HCT116 (cell line): Measurements from ENCODE around the gene DDX1. TPM values are rescaled to one million over a fixed set of nuclear protein-coding genes. Genes with fewer than 3 reads are reported as not detected.

ENCODE experiments used
- ATAC-seq: fragments of 200-7000 bp; cut with Tn5 transposase; 2 replicates; pipeline ENCODE4 v1.9.1; 2020; ENCODE audit warnings: mild to moderate bottlenecking, moderate library complexity
- BruUV-seq: library from RNA; stranded (reverse); fragments of 400-500 nt; replicated peaks from 2 replicates; lab custom pipeline; 2021; lab: Mats Ljungman, UMichigan
- CTCF ChIA-PET: fragments of 300-600 bp; sonication (Branson Sonifier 250); formaldehyde crosslinking; loops from one replicate; lab custom pipeline; 2021; ENCODE audit warnings: antibody characterized with exemption; lab: Charles Lee
- POLR2A ChIA-PET: fragments of 300-600, 350-600 bp; sonication (Branson Sonifier 250); formaldehyde crosslinking; loops from one replicate; lab custom pipeline; 2021; ENCODE audit warnings: antibody characterized with exemption; lab: Charles Lee
- RAD21 ChIA-PET, 2 experiments: fragments of 300-600 bp; sonication (Branson Sonifier 250); formaldehyde crosslinking; loops; one replicate each; lab custom pipeline; 2023; ENCODE audit warnings: low total read pairs in 2 of 2; ENCODE audit not compliant: uncharacterized antibody in 2 of 2, unreplicated experiment in 2 of 2, low non-redundant PET in 1 of 2; lab: Charles Lee
- DNase-seq: peaks from one replicate; pipeline ENCODE4 v3.0.0-alpha.2; 2010; ENCODE audit warnings: low read depth, low spot score
- H2AFZ ChIP-seq: fragments of 200-600 bp; shearing (Covaris generic), sonication (generic); 2 replicates; pipeline ENCODE4 v1.6.1; 2017; ENCODE audit warnings: low read depth, mixed run types, mixed read lengths, antibody characterized with exemption, low read length; ENCODE audit not compliant: poor library complexity, severe bottlenecking
- H3K27ac ChIP-seq: 2 replicates; pipeline ENCODE4 v1.5.1; 2012; ENCODE audit warnings: low read depth, low read length
- H3K27me3 ChIP-seq: fragments of 200-600 bp; sonication (generic); 2 replicates; pipeline ENCODE4 v1.6.1; 2016; ENCODE audit warnings: mixed run types, low read length, mixed read lengths; ENCODE audit not compliant: insufficient read depth
- H3K36me3 ChIP-seq, 2 experiments: fragments of 200-500 bp in 1 of 2; fragments of 200-600 bp in 1 of 2; sonication (Bioruptor generic) in 1 of 2; sonication (generic) in 1 of 2; 2 replicates each; pipeline versions ENCODE4 v1.5.1 to v1.6.1; 2014 to 2016; ENCODE audit warnings: low read length in 2 of 2, inconsistent platforms in 1 of 2, mixed read lengths in 1 of 2, mixed run types in 1 of 2; ENCODE audit not compliant: insufficient read depth in 2 of 2, control insufficient read depth in 1 of 2
- H3K4me1 ChIP-seq, 2 experiments: fragments of 200-600 bp in 1 of 2; sonication (generic) in 1 of 2; 2 replicates each; pipeline versions ENCODE4 v1.5.1 to v1.6.1; 2012 to 2017; ENCODE audit warnings: low read length in 2 of 2, inconsistent platforms in 1 of 2, mild to moderate bottlenecking in 1 of 2, mixed read lengths in 1 of 2, mixed run types in 1 of 2, moderate library complexity in 1 of 2; ENCODE audit not compliant: insufficient read depth in 2 of 2, control insufficient read depth in 1 of 2
- H3K4me2 ChIP-seq: fragments of 200-600 bp; sonication (generic); 2 replicates; pipeline ENCODE4 v1.6.1; 2017; ENCODE audit warnings: mixed run types, low read length, mixed read lengths
- H3K4me3 ChIP-seq, 2 experiments: fragments of 200-600 bp in 1 of 2; sonication (generic) in 1 of 2; replicated peaks in 1 of 2; 2 replicates each; pipeline ENCODE4 v1.5.1; 2011 to 2016; ENCODE audit warnings: low read length in 2 of 2, control low read depth in 1 of 2, low read depth in 1 of 2, mild to moderate bottlenecking in 1 of 2, mixed read lengths in 1 of 2, mixed run types in 1 of 2
- H3K79me2 ChIP-seq: fragments of 200-600 bp; sonication (generic); 2 replicates; pipeline ENCODE4 v1.6.1; 2017; ENCODE audit warnings: mild to moderate bottlenecking, mixed run types, low read length, moderate library complexity, mixed read lengths; ENCODE audit not compliant: insufficient read depth
- H3K9ac ChIP-seq: fragments of 200-600 bp; sonication (generic); 2 replicates; pipeline ENCODE4 v1.6.1; 2016; ENCODE audit warnings: low read length, mixed read lengths
- H3K9me2 ChIP-seq: fragments of 200-600 bp; sonication (generic), shearing (Covaris generic); 2 replicates; pipeline ENCODE4 v1.6.1; 2017; ENCODE audit warnings: mixed run types, mild to moderate bottlenecking, moderate library complexity; ENCODE audit not compliant: insufficient read depth
- H3K9me3 ChIP-seq, 2 experiments: fragments of 200-500 bp in 1 of 2; fragments of 200-600 bp in 1 of 2; sonication (Bioruptor generic) in 1 of 2; sonication (generic) in 1 of 2; 2 replicates each; pipeline ENCODE4 v1.6.1; 2014 to 2017; ENCODE audit warnings: low read length in 2 of 2, mixed read lengths in 2 of 2, inconsistent platforms in 1 of 2, low read depth in 1 of 2, mild to moderate bottlenecking in 1 of 2, mixed run types in 1 of 2, moderate library complexity in 1 of 2; ENCODE audit not compliant: control insufficient read depth in 1 of 2, insufficient read depth in 1 of 2
- H4K20me1 ChIP-seq: fragments of 200-600 bp; sonication (generic), shearing (Covaris generic); 2 replicates; pipeline ENCODE4 v1.6.1; 2017; ENCODE audit warnings: mixed run types, mild to moderate bottlenecking, moderate library complexity; ENCODE audit not compliant: insufficient read depth
- ATF3 ChIP-seq: IDR thresholded peaks from 2 replicates; pipeline ENCODE4 v1.6.1; 2012
- CBX3 ChIP-seq: IDR thresholded peaks from 2 replicates; pipeline ENCODE4 v1.6.1; 2012; ENCODE audit warnings: low read depth
- CEBPB ChIP-seq: IDR thresholded peaks from 2 replicates; pipeline ENCODE4 v1.6.1; 2012; ENCODE audit warnings: low read depth
- EGR1 ChIP-seq: IDR thresholded peaks from 2 replicates; pipeline ENCODE4 v1.6.1; 2012; ENCODE audit warnings: low read depth
- ELF1 ChIP-seq: IDR thresholded peaks from 2 replicates; pipeline ENCODE4 v1.6.1; 2012; ENCODE audit warnings: low read depth, borderline replicate concordance
- EZH2 ChIP-seq: fragments of 200-600 bp; sonication (generic); IDR thresholded peaks from 2 replicates; pipeline ENCODE4 v1.6.1; 2017; ENCODE audit warnings: antibody characterized with exemption, mixed run types
- EZH2phosphoT487 ChIP-seq: fragments of 200-600 bp; IDR thresholded peaks from 2 replicates; pipeline ENCODE4 v1.6.1; 2018; ENCODE audit warnings: antibody characterized with exemption, borderline replicate concordance
- FOSL1 ChIP-seq: IDR thresholded peaks from 2 replicates; pipeline ENCODE4 v1.6.1; 2012; ENCODE audit warnings: low read depth
- MAX ChIP-seq: IDR thresholded peaks from 2 replicates; pipeline ENCODE4 v1.6.1; 2012
- RAD21 ChIP-seq: IDR thresholded peaks from 2 replicates; pipeline ENCODE4 v1.6.1; 2012; ENCODE audit warnings: low read depth, mild to moderate bottlenecking
- REST ChIP-seq: IDR thresholded peaks from 2 replicates; pipeline ENCODE4 v1.6.1; 2012; ENCODE audit warnings: low read depth
- SIN3A ChIP-seq: IDR thresholded peaks from 2 replicates; pipeline ENCODE4 v1.6.1; 2012; ENCODE audit warnings: low read depth
- SP1 ChIP-seq: IDR thresholded peaks from 2 replicates; pipeline ENCODE4 v1.6.1; 2012; ENCODE audit warnings: low read depth
- SRF ChIP-seq: IDR thresholded peaks from 2 replicates; pipeline ENCODE4 v1.6.1; 2012; ENCODE audit warnings: low read depth
- TCF7L2 ChIP-seq: IDR thresholded peaks from 2 replicates; pipeline ENCODE4 v1.7.0; 2011; ENCODE audit warnings: borderline replicate concordance, inconsistent platforms; ENCODE audit not compliant: insufficient read depth, insufficient read length; ENCODE audit errors: extremely low read depth
- YY1 ChIP-seq: IDR thresholded peaks from 2 replicates; pipeline ENCODE4 v1.6.1; 2011; ENCODE audit warnings: low read length, low read depth, moderate library complexity, mild to moderate bottlenecking; ENCODE audit not compliant: insufficient replicate concordance; ENCODE audit errors: extremely low read depth
- ZFX ChIP-seq: fragments of 450-650 bp; IDR thresholded peaks from 2 replicates; pipeline ENCODE4 v1.6.1; 2017
- ZNF274 ChIP-seq: fragments of 200-500 bp; sonication (Bioruptor generic); IDR thresholded peaks from 2 replicates; pipeline ENCODE4 v1.6.1; 2014; ENCODE audit warnings: mild to moderate bottlenecking, low read depth, low read length, inconsistent platforms
- intact Hi-C: fragments of 100-400 bp; cut with micrococcal nuclease; formaldehyde crosslinking; loops from 2 replicates; pipeline ENCODE4 v1.10.0; 2022
- total RNA-seq: library from RNA; stranded (reverse); gene quantifications from one replicate; pipeline ENCODE4 v1.2.1, GENCODE V29; 2021; ENCODE audit not compliant: unreplicated experiment

Gene DDX1
- total RNA-seq, 1 experiment from 2014 or later, result 117 TPM

GRCh38 chr2:15548974-15549373 is 42.7 kb upstream of the DDX1 start:
- Histone ChIP-seq H3K9ac (no peak overlapping the region), H3K36me3 (peaks cover 0 to 4% of the 10 kb centered on the region in 2 experiments; a peak in 1 of 4 replicates), H3K4me2 (no peak overlapping the region), H4K20me1 (peaks cover 4% of the 10 kb centered on the region; the same call in 1 of the 2 replicates), H3K4me3 (no peak overlapping the region), H2AFZ (no peak overlapping the region), H3K9me2 (no peaks in the 10 kb centered on the region), H3K4me1 (no peaks in the 10 kb centered on the region), H3K27me3 (no peaks in the 10 kb centered on the region), H3K27ac (no peak overlapping the region), H3K9me3 (no peaks in the 10 kb centered on the region), H3K79me2 (no peaks in the 10 kb centered on the region)
- BruUV-seq, result no TSS peak
- intact Hi-C loops, result no loop called here
- TF ChIP-seq ZNF274 (no peak), EZH2phosphoT487 (no peak)
- ATAC-seq, result no peak
- DNase-seq, result no peak
- RAD21 ChIA-PET, result no interaction called here
- CTCF ChIA-PET, result no interaction called here
- POLR2A ChIA-PET, result no interaction called here

GRCh38 chr2:15553519-15553918 is 38.1 kb upstream of the DDX1 start:
- intact Hi-C loops, result no loop called here
- Histone ChIP-seq H3K36me3 (peaks cover 0 to 4% of the 10 kb centered on the region in 2 experiments; a peak in 1 of 4 replicates), H4K20me1 (no peaks in the 10 kb centered on the region), H3K9ac (no peak overlapping the region), H3K9me3 (no peaks in the 10 kb centered on the region), H3K4me3 (no peak overlapping the region), H3K4me2 (no peak overlapping the region), H3K27ac (no peak overlapping the region), H2AFZ (no peak overlapping the region), H3K27me3 (no peaks in the 10 kb centered on the region), H3K79me2 (peaks cover 13% of the 10 kb centered on the region; the same call in 1 of the 2 replicates), H3K4me1 (no peaks in the 10 kb centered on the region), H3K9me2 (no peaks in the 10 kb centered on the region)
- POLR2A ChIA-PET, result no interaction called here
- BruUV-seq, result no TSS peak
- CTCF ChIA-PET, result no interaction called here
- no peak for DNase-seq
- RAD21 ChIA-PET, result no interaction called here
- ATAC-seq, result no peak
- no peak for TF ChIP-seq SRF
- no peak for TF ChIP-seq MAX
- no peak for TF ChIP-seq YY1
- TF ChIP-seq CEBPB, result no peak
- TF ChIP-seq REST, result no peak
- no peak for TF ChIP-seq FOSL1
- TF ChIP-seq SP1, result no peak
- no peak for TF ChIP-seq SIN3A
- TF ChIP-seq ZFX, result no peak
- TF ChIP-seq ELF1, result no peak
- no peak for TF ChIP-seq ATF3
- TF ChIP-seq CBX3, result no peak
- TF ChIP-seq EZH2, result no peak
- TF ChIP-seq RAD21, result no peak
- TF ChIP-seq TCF7L2, result no peak
- no peak for TF ChIP-seq ZNF274
- TF ChIP-seq EGR1, result no peak
